Stimulated activated CD8-positive, alpha-beta memory T cell treated with anti-CD3 and anti-CD28 coated beads, Interleukin-7, amount 100 ng/mL, for 4 hours (primary cell): Measurements from ENCODE around the gene JAZF1.
"Not testable (repeated sequence)": the region's sequence is repeated elsewhere in the genome, so short reads cannot be mapped to it uniquely, and the experiment has no call there.

Experiments used
- DNase-seq, 2 donors: peaks; one replicate each; pipeline ENCODE4 v3.0.0-alpha.2; 2020; ENCODE audit warnings: low read depth in 2 of 2

Gene JAZF1

GRCh38 chr7:27912751-27913150 lies 267.8 kb downstream of the JAZF1 start:
- no peak for DNase-seq

GRCh38 chr7:27911920-27912319 lies 268.7 kb downstream of the JAZF1 start:
- no peak for DNase-seq

- DNase-seq = no peak
These were observed 270.3 kb downstream of the JAZF1 start for GRCh38 chr7:27910326-27910725.

- DNase-seq = no peak
These were observed 271.9 kb downstream of the JAZF1 start for GRCh38 chr7:27908534-27909165.

- no peak for DNase-seq
These were observed 274.1 kb downstream of the JAZF1 start for GRCh38 chr7:27906385-27907091.

GRCh38 chr7:27905951-27906350 lies 274.6 kb downstream of the JAZF1 start:
- no peak for DNase-seq

GRCh38 chr7:27901028-27901760 lies 279.4 kb downstream of the JAZF1 start:
- DNase-seq = peak in 1 of 2 donors; percentile 15

- no peak for DNase-seq
These were observed 280.6 kb downstream of the JAZF1 start for GRCh38 chr7:27900006-27900405.

- peak; percentile 3 to 7 for DNase-seq
These were observed 281.0 kb downstream of the JAZF1 start for GRCh38 chr7:27899601-27900000.

- DNase-seq = no peak
These were observed 283.2 kb downstream of the JAZF1 start for GRCh38 chr7:27897441-27897847.

GRCh38 chr7:27897001-27897400 lies 283.6 kb downstream of the JAZF1 start:
- no peak for DNase-seq

- no peak for DNase-seq
These were observed 285.0 kb downstream of the JAZF1 start for GRCh38 chr7:27895551-27895950.

GRCh38 chr7:27890205-27890849 lies 290.3 kb downstream of the JAZF1 start:
- no peak for DNase-seq

- DNase-seq = no peak
These were observed 290.8 kb downstream of the JAZF1 start for GRCh38 chr7:27889800-27890199.

- DNase-seq = no peak
These were observed 291.9 kb downstream of the JAZF1 start for GRCh38 chr7:27888736-27889135.

- not testable (repeated sequence) for DNase-seq
These were observed 293.9 kb downstream of the JAZF1 start for GRCh38 chr7:27886710-27887109.

- no peak for DNase-seq
These were observed 294.9 kb downstream of the JAZF1 start for GRCh38 chr7:27885652-27886051.

GRCh38 chr7:27883696-27884095 lies 296.9 kb downstream of the JAZF1 start:
- no peak for DNase-seq

GRCh38 chr7:27876756-27877155 lies 303.8 kb downstream of the JAZF1 start:
- DNase-seq = no peak

GRCh38 chr7:27875832-27876231 lies 304.8 kb downstream of the JAZF1 start:
- no peak for DNase-seq

GRCh38 chr7:27875061-27875460 lies 305.5 kb downstream of the JAZF1 start:
- no peak for DNase-seq
